ENCODE results near the gene COX17. TPM values are rescaled to one million over a fixed set of nuclear protein-coding genes. Genes with fewer than 3 reads are reported as not detected.

COX17 gene, protein sequence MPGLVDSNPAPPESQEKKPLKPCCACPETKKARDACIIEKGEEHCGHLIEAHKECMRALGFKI
- polyA plus RNA-seq (2011; rRNA removed) (75.7 and 79.0 TPM in 2 replicates), polyA plus RNA-seq (2017; fragmentation: RNase III; extraction: RNeasy Plus Mini Kit Qiagen cat#74134 plus additional on column Dnase treatment) (149 to 157 TPM (median 151 TPM) in 3 replicates), polyA minus RNA-seq (2011; rRNA and poly(A)+ RNA removed) (10.2 and 13.5 TPM in 2 replicates)
- polyA plus RNA-seq (2012; cell fraction: cytosol; rRNA removed) = 93.0 and 131 TPM in 2 replicates
- 18.5 and 25.4 TPM in 2 replicates for polyA plus RNA-seq (2012; cell fraction: nucleus; rRNA removed)

DNA sequence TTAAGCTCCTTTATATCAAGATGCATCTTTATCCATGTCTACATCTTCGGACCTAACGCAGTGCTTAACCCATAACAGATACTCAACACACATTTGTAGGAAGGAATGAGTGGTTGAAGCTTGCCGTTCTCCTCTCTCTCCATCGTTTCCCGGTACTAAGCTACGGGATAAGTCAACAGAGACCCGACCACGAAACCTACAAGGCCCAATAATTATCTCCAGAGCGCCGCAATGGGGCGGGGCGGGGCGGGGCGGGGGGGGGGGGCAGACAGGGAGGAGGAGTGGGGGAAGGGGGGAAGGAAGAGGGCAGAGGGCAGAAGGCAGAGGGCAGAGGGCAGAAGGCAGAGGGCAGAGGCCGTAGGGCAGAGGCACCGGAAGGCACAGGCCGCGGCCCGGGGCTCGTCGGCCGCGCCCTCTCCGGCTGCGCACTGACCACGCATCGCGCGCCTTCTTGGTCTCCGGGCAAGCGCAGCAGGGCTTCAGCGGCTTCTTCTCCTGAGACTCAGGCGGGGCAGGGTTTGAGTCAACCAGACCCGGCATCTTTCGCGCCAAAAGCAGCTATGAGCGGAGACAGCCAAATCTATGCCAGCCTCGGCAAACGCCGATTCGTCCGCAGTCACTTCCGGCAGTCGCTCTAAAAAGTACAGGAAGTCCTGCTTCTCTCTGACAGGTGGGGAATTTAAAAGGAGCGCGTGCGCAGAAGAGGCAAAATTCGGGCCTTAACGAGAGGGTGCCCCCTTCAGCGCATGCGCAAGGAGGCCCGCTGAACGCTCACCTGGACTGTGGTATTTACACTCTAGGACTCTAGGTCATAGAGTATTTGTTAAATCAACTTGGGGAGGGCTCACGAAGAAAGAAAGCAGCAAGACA is at the start of gene COX17:
Gene COX17, minus strand, starts transcription at position 636 of the 870 bp plus-strand sequence. Its CDS starts 96 bp downstream, at position 540.
- DNase-seq (ENCODE audit: low read depth in 1 of 2, low spot score in 1 of 2) = peak; percentile 96 to 98
- FAIRE-seq = peak; percentile 85
- H3K4me2 ChIP-seq = peak within 1 kb of the TSS; percentile 95
- WGBS (ENCODE audit: missing lambda C conversion rate) = 4% methylated on average over 26 of the region's 54 CpGs
- TF ChIP-seq, protein P1, sequence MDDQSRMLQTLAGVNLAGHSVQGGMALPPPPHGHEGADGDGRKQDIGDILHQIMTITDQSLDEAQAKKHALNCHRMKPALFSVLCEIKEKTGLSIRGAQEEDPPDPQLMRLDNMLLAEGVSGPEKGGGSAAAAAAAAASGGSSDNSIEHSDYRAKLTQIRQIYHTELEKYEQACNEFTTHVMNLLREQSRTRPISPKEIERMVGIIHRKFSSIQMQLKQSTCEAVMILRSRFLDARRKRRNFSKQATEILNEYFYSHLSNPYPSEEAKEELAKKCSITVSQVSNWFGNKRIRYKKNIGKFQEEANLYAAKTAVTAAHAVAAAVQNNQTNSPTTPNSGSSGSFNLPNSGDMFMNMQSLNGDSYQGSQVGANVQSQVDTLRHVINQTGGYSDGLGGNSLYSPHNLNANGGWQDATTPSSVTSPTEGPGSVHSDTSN (IDR thresholded peaks at IDR 0.05) = 0 out of 2 replicates have a peak, but pooled peaks have one; percentile 2
- TF ChIP-seq, protein P2, sequence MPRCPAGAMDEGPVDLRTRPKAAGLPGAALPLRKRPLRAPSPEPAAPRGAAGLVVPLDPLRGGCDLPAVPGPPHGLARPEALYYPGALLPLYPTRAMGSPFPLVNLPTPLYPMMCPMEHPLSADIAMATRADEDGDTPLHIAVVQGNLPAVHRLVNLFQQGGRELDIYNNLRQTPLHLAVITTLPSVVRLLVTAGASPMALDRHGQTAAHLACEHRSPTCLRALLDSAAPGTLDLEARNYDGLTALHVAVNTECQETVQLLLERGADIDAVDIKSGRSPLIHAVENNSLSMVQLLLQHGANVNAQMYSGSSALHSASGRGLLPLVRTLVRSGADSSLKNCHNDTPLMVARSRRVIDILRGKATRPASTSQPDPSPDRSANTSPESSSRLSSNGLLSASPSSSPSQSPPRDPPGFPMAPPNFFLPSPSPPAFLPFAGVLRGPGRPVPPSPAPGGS (IDR thresholded peaks at IDR 0.05) = 0 out of 3 replicates have a peak, but pooled peaks have one; percentile 48
- no peak for TF ChIP-seq HDAC2 (IDR thresholded peaks at IDR 0.05)
- peak; percentile 71 for TF ChIP-seq PHF8 (IDR thresholded peaks at IDR 0.05; ENCODE audit: borderline replicate concordance, low read depth)
- TF ChIP-seq, protein P3, sequence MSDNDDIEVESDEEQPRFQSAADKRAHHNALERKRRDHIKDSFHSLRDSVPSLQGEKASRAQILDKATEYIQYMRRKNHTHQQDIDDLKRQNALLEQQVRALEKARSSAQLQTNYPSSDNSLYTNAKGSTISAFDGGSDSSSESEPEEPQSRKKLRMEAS (IDR thresholded peaks at IDR 0.05) = peak; percentile 73
- TF ChIP-seq RFX5 (IDR thresholded peaks at IDR 0.05) = no peak
- TF ChIP-seq JUN (IDR thresholded peaks at IDR 0.05) = peak in 1 of 2 experiments; percentile 82; a peak in 3 of 5 replicates
- peak; percentile 54 for TF ChIP-seq POLR2A (IDR thresholded peaks at IDR 0.05; ENCODE audit: low read length)
- TF ChIP-seq RAD21 (conservative IDR thresholded peaks at IDR 0.05 in 1 of 2, IDR thresholded peaks at IDR 0.05 in 1 of 2) = 0 out of 5 replicates have a peak, but pooled peaks of 1 of the 2 experiments have one; percentile 14
- TF ChIP-seq SMC3 (IDR thresholded peaks at IDR 0.05) = no peak
- TF ChIP-seq, protein P4, sequence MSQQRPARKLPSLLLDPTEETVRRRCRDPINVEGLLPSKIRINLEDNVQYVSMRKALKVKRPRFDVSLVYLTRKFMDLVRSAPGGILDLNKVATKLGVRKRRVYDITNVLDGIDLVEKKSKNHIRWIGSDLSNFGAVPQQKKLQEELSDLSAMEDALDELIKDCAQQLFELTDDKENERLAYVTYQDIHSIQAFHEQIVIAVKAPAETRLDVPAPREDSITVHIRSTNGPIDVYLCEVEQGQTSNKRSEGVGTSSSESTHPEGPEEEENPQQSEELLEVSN (IDR thresholded peaks at IDR 0.05; ENCODE audit: borderline replicate concordance, low read depth) = peak; percentile 48; the same call in 1 of the 2 replicates
- ChIA-PET CTCF (interaction anchor here (0.6 to 1.5 kb wide), 6 partner anchors 13 to 795 kb away, joined by 3 to 4 read pairs (median 4); partner anchors contain the start of gene CD80), POLR2A (interaction anchor here (1.0 to 1.2 kb wide), 3 partner anchors 14 to 179 kb away, joined by 3 to 8 read pairs (median 3); partner anchors contain the start of gene TIMMDC1)
- peak within 1 kb of the TSS; percentile 70 for H3K4me3 ChIP-seq
- no peaks in the 10 kb centered on the region for H3K9me3 ChIP-seq
- ATAC-seq = peak; percentile 91 to 96
- H3K27ac ChIP-seq = peak within 1 kb of the TSS; percentile 81 to 86
- H3K4me1 ChIP-seq = peaks cover 14% of the 10 kb centered on the region; the same call in 2 of the 3 replicates

DNA sequence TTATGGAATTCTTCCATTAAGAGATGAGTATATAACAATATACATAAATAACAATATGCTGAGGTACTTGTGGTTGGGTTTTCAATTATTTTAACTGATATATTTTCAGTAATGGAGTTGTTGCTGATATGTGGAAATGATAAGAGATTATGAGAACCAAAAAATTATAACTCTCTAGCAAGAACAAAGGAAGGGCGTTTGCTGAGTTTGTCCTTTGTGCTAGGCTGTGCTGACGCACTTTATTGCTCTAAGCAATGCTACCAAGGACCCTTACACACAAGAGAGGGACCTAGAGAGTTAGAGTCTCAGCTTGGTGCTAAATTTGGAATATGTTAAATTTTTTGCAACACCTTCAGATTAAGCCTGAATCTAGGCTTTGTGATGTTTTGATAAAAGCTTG is 49.7 kb upstream of the COX17 start:
- ATAC-seq (no peak), DNase-seq (ENCODE audit: low read depth in 1 of 2, low spot score in 1 of 2) (no peak), FAIRE-seq (no peak)
- POLR2A ChIA-PET = no interaction called here
- WGBS (ENCODE audit: missing lambda C conversion rate) = 60% methylated on average over 2 of the region's 2 CpGs
- Histone ChIP-seq H3K4me1 (no peaks in the 10 kb centered on the region; the same call in 2 of the 3 replicates), H3K4me3 (no peak overlapping the region), H3K4me2 (no peak overlapping the region), H3K27ac (no peak overlapping the region), H3K9me3 (no peaks in the 10 kb centered on the region)
- TF ChIP-seq POLR2AphosphoS2 (conservative IDR thresholded peaks at IDR 0.05; ENCODE audit: low read length) = no peak
- TF ChIP-seq SREBF2 (IDR thresholded peaks at IDR 0.05) = no peak
- no peak for TF ChIP-seq CBX2 (IDR thresholded peaks at IDR 0.05; ENCODE audit: borderline replicate concordance, low read depth)
- TF ChIP-seq, protein P4 (IDR thresholded peaks at IDR 0.05; ENCODE audit: borderline replicate concordance, low read depth) = no peak
- TF ChIP-seq FOSL2 (IDR thresholded peaks at IDR 0.05) = no peak
- no peak for TF ChIP-seq FOSL2 (CRISPR knock-in tag; IDR thresholded peaks at IDR 0.05)
- TF ChIP-seq RNF2 (IDR thresholded peaks at IDR 0.05; ENCODE audit: borderline replicate concordance, low read depth) = no peak
- no peak for TF ChIP-seq SMC3 (IDR thresholded peaks at IDR 0.05)
- TF ChIP-seq, protein P5, sequence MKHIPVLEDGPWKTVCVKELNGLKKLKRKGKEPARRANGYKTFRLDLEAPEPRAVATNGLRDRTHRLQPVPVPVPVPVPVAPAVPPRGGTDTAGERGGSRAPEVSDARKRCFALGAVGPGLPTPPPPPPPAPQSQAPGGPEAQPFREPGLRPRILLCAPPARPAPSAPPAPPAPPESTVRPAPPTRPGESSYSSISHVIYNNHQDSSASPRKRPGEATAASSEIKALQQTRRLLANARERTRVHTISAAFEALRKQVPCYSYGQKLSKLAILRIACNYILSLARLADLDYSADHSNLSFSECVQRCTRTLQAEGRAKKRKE (CRISPR knock-in tag; IDR thresholded peaks at IDR 0.05; ENCODE audit: low read depth) = no peak
- no peak for TF ChIP-seq ZFP36 (IDR thresholded peaks at IDR 0.05; ENCODE audit: borderline replicate concordance, partially characterized antibody)
- TF ChIP-seq HDAC2 (IDR thresholded peaks at IDR 0.05) = no peak
- no peak for TF ChIP-seq POLR2A (IDR thresholded peaks at IDR 0.05; ENCODE audit: low read length)
- TF ChIP-seq MYC (IDR thresholded peaks at IDR 0.05; ENCODE audit: borderline replicate concordance, low read length) = no peak
- TF ChIP-seq ESRRA (IDR thresholded peaks at IDR 0.05; ENCODE audit: borderline replicate concordance, low read length) = no peak
- CTCF ChIA-PET = no interaction called here
